Type B pancreatic cell (in vitro differentiated cells): ENCODE results near the gene TOGARAM1. TPM values are rescaled to one million over a fixed set of nuclear protein-coding genes. Genes with fewer than 3 reads are reported as not detected.
A peak's percentile ranks its signal among the peaks of the same experiment; 100 is the strongest.

Source experiments
- DNase-seq: peaks from one replicate; pipeline ENCODE4 v3.0.0; 2021; ENCODE audit warnings: mixed read lengths; ENCODE audit not compliant: unreplicated experiment; ENCODE audit errors: extremely low spot score
- H3K27ac Mint-ChIP-seq: 2 replicates; pipeline ENCODE4 v1.8.0; 2021; ENCODE audit warnings: mild to moderate bottlenecking, mixed read lengths
- H3K27me3 Mint-ChIP-seq: 2 replicates; pipeline ENCODE4 v1.8.0; 2021; ENCODE audit warnings: mixed read lengths
- H3K36me3 Mint-ChIP-seq: 2 replicates; pipeline ENCODE4 v1.8.0; 2021; ENCODE audit warnings: mixed read lengths
- H3K4me1 Mint-ChIP-seq: one replicate; pipeline ENCODE4 v1.8.0; 2021; ENCODE audit warnings: mixed read lengths; ENCODE audit not compliant: unreplicated experiment
- H3K4me3 Mint-ChIP-seq: 2 replicates; pipeline ENCODE4 v1.8.0; 2021; ENCODE audit warnings: mild to moderate bottlenecking, mixed read lengths
- H3K9me3 Mint-ChIP-seq: 2 replicates; pipeline ENCODE4 v1.8.0; 2021; ENCODE audit warnings: mixed read lengths
- CTCF ChIP-seq: fragments of 200-600 bp; sonication (generic); conservative IDR thresholded peaks from 2 replicates; pipeline ENCODE4 v1.5.0; 2021; ENCODE audit warnings: antibody characterized with exemption, mild to moderate bottlenecking
- long read RNA-seq: library from polyadenylated mRNA; unstranded; transcript quantifications from one replicate; pipeline ENCODE4 v2.0.0, GENCODE V29; 2020
- total RNA-seq: library from RNA; stranded (reverse); gene quantifications from 2 replicates; pipeline ENCODE4 v1.2.1, GENCODE V29; 2021; ENCODE audit warnings: low replicate concordance

TOGARAM1 gene
- total RNA-seq, result 20.2 and 21.2 TPM in 2 replicates
- long read RNA-seq, full-length matches to known transcripts, result 4 of 56 reads
- long read RNA-seq, partial matches to known transcripts, result 20 of 56 reads
- long read RNA-seq, other reads (novel, unspliced or antisense), result 32 of 56 reads

- Mint-ChIP-seq H3K27me3 (no peaks in the 10 kb centered on the region), H3K9me3 (no peaks in the 10 kb centered on the region), H3K4me1 (peaks cover 31% of the 10 kb centered on the region), H3K4me3 (no peak within 1 kb of the TSS), H3K36me3 (peaks cover 7% of the 10 kb centered on the region), H3K27ac (no peak within 1 kb of the TSS)
- DNase-seq, result peak; percentile 93
- TF ChIP-seq CTCF, result no peak
These were observed at the start of gene TOGARAM1, which contains the start of gene KLHL28 for GRCh38 chr14:44961554-44962333. Gene TOGARAM1 (plus strand): TSS chr14:44962190. CDS start chr14:44962422, 232 bp downstream. Gene KLHL28 (minus strand): TSS chr14:44961947. CDS start chr14:44945928, 16,019 bp downstream.

DNA sequence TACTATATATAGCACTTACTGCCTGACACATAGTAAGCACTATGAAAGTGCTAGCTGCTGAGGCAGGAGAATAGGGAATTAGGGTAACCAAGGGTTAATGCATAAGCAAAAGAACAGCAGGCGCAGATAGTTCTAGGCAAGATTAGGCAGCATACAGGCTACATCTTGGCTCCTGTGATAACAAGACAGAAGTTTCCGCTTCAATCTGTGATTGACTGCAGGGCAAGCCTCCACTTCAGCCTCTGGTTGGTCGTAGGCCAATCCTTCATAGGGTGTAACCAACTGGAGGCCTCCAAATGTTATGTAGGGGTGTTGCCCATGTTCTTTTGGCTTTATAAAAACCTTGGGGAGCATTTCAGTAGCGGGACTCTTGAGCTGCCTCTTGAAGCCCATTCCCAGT is 47.1 kb upstream of the TOGARAM1 start:
- Mint-ChIP-seq H3K9me3 (no peaks in the 10 kb centered on the region), H3K4me1 (no peaks in the 10 kb centered on the region), H3K4me3 (no peak overlapping the region), H3K36me3 (no peaks in the 10 kb centered on the region), H3K27ac (no peak overlapping the region), H3K27me3 (peaks cover 1% of the 10 kb centered on the region)
- no peak for TF ChIP-seq CTCF
- no peak for DNase-seq

DNA sequence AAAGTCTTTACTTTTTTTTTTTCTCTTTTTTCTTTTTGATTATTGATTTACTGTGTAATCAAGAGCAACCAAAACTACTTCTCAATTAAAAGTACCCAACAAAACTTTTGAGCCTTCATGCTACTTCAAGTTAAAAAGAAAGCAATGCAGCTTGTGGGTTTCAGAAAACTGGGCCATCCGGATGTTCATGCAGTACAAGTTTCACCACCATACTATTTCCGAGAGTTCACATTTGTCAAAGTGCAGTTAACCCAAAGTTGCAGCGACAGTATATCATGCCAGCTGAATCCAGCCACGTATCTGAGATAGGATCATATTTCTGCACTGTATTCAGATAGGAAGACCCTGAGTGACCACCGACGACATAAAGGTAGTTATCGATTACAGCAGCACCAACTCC is 33.2 kb upstream of the TOGARAM1 start:
- TF ChIP-seq CTCF, result no peak
- Mint-ChIP-seq H3K9me3 (no peaks in the 10 kb centered on the region), H3K27me3 (no peaks in the 10 kb centered on the region), H3K27ac (peak overlapping the region; percentile 85), H3K4me3 (no peak overlapping the region), H3K4me1 (no peaks in the 10 kb centered on the region), H3K36me3 (peaks cover 4% of the 10 kb centered on the region)
- DNase-seq, result no peak

DNA sequence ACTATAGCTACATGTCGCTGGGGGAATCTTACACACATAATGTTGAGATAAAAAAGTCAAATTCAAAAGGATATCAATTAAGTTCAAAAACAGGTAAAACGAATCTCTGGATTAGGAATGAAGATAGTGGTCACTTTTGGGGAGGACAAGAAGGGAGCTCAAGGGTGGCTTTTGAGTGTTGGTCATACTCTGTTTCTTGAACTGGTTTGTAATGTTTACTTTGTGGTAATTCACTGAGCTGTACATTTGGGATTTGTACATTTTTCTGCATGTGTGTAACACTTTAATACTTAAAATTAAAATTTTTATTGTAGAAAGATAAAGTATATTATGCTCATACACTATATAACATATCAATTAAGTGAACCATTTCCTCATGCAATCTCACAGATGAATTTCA is 26.8 kb upstream of the TOGARAM1 start:
- peaks cover 4% of the 10 kb centered on the region for H3K9me3 Mint-ChIP-seq
- no peak for DNase-seq
- H3K27me3 Mint-ChIP-seq, result no peaks in the 10 kb centered on the region
- H3K36me3 Mint-ChIP-seq, result peaks cover 37% of the 10 kb centered on the region
- no peak for TF ChIP-seq CTCF
- no peak overlapping the region for H3K4me3 Mint-ChIP-seq
- H3K27ac Mint-ChIP-seq, result no peak overlapping the region
- no peaks in the 10 kb centered on the region for H3K4me1 Mint-ChIP-seq

DNA sequence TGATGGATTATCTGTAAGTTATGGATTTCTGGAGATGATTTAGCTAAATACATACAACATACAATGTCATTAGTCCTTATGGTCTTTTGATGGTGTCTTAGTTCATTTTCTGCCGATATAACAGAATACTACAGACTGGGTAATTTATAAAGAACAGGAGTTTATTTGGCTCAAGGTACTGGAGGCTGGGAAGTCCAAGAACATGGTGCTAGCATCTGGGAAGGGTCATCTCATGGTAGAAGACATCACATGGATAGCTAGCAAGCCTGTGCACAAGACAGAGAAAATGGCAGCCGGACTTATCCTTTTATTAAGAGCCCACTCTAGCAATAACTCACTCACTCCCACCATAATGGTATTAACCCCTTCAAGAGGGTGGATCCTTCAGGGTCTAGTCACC is 24.4 kb upstream of the TOGARAM1 start:
- Mint-ChIP-seq H3K27me3 (no peaks in the 10 kb centered on the region), H3K36me3 (peaks cover 54% of the 10 kb centered on the region), H3K27ac (no peak overlapping the region), H3K4me1 (no peaks in the 10 kb centered on the region), H3K4me3 (no peak overlapping the region), H3K9me3 (peaks cover 8% of the 10 kb centered on the region)
- no peak for TF ChIP-seq CTCF
- DNase-seq, result no peak
